Urothelium cell line (cell line): Measurements from ENCODE around the gene GOLIM4.
"Not testable (repeated sequence)": the region's sequence is repeated elsewhere in the genome, so short reads cannot be mapped to it uniquely, and the experiment has no call there.

Experiments used
- DNase-seq: peaks from one replicate; pipeline ENCODE4 v3.0.0; 2011; ENCODE audit warnings: low spot score, mixed read lengths
- FAIRE-seq: peaks from 2 replicates; lab custom pipeline; 2011; peaks lifted over from hg19 to GRCh38; lab: Jason Lieb, UNC

The GOLIM4 gene, protein sequence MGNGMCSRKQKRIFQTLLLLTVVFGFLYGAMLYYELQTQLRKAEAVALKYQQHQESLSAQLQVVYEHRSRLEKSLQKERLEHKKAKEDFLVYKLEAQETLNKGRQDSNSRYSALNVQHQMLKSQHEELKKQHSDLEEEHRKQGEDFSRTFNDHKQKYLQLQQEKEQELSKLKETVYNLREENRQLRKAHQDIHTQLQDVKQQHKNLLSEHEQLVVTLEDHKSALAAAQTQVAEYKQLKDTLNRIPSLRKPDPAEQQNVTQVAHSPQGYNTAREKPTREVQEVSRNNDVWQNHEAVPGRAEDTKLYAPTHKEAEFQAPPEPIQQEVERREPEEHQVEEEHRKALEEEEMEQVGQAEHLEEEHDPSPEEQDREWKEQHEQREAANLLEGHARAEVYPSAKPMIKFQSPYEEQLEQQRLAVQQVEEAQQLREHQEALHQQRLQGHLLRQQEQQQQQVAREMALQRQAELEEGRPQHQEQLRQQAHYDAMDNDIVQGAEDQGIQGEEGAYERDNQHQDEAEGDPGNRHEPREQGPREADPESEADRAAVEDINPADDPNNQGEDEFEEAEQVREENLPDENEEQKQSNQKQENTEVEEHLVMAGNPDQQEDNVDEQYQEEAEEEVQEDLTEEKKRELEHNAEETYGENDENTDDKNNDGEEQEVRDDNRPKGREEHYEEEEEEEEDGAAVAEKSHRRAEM

GRCh38 chr3:168095611-168096209 is at the start of gene GOLIM4:
Gene GOLIM4 (minus strand): TSS chr3:168095924. CDS start chr3:168095285, 639 bp downstream.
- FAIRE-seq (peak; percentile 63), DNase-seq (peak; percentile 91)

- DNase-seq (no peak), FAIRE-seq (no peak)
These were observed 45.8 kb upstream of the GOLIM4 start for GRCh38 chr3:168141405-168141998.

DNA sequence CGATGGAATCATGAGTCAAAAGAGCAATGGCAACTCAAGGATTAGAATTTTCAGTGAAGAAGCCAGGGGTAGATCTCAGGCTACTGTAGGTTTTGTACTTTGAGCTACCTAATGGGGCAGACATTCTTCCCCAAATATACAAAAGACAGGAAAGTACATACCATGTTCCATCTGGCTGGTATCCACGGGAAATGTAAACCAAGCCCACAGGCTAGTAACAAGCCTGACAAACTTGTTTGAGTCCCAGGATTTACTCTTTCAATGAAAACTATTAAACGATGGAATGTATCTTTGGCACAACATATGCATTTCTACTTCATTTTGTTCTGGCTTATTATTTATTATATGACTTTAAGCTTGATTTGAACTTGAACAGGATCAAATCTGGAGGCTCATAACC is 44.2 kb upstream of the GOLIM4 start:
- FAIRE-seq (no peak), DNase-seq (no peak)

GRCh38 chr3:168138421-168138820 is 42.7 kb upstream of the GOLIM4 start:
- DNase-seq (no peak), FAIRE-seq (no peak)

DNA sequence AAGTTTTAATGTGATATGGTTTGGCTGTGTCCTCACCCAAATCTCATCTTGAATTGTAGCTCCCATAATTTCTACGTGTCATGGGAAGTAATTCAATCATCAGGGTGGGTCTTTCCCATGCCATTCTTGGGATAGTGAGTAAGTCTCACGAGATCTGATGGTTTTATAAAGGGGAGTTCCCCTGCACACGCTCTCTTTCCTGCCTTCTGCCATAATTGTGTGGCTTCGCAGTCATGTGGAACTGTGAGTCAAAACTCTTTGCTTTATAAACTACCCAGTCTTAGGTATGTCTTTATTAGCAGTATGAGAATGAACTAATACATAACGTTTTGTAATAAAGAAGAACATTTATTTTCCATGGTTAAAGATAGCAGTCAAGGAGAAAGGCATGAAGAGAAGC is 39.2 kb upstream of the GOLIM4 start:
- no peak for FAIRE-seq
- no peak for DNase-seq

- not testable (repeated sequence) for FAIRE-seq
These were observed 34.5 kb upstream of the GOLIM4 start for GRCh38 chr3:168130250-168130649.

GRCh38 chr3:168128463-168128862 is 32.7 kb upstream of the GOLIM4 start:
- FAIRE-seq, DNase-seq: not testable (repeated sequence)

More at GRCh38 chr3:168130250-168130649, 34.5 kb upstream of the GOLIM4 start:
- DNase-seq, result not testable (repeated sequence)

- DNase-seq (no peak), FAIRE-seq (no peak)
These were observed 31.7 kb upstream of the GOLIM4 start for GRCh38 chr3:168127466-168127865.

DNA sequence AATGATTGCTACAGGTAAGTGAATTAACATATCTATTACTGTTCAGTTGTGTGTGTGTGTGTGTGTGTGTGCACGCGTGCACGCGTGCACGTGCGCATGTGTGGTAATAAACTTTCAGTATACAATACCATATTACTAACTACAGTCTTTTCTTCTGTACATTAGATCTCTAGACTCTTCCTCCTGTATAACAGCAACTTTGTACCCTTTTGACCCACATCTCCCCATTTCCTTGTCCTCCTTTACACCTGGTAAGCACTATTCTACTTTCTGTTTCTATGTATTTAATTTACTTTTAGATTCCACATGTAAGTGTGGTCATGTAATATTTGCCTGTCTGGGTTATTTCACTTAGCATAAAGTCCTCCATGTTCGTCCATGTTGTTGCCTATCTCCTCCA is 29.1 kb upstream of the GOLIM4 start:
- DNase-seq (no peak), FAIRE-seq (no peak)

- DNase-seq, result no peak
- no peak for FAIRE-seq
These were observed 28.6 kb upstream of the GOLIM4 start for GRCh38 chr3:168124291-168124690.

DNA sequence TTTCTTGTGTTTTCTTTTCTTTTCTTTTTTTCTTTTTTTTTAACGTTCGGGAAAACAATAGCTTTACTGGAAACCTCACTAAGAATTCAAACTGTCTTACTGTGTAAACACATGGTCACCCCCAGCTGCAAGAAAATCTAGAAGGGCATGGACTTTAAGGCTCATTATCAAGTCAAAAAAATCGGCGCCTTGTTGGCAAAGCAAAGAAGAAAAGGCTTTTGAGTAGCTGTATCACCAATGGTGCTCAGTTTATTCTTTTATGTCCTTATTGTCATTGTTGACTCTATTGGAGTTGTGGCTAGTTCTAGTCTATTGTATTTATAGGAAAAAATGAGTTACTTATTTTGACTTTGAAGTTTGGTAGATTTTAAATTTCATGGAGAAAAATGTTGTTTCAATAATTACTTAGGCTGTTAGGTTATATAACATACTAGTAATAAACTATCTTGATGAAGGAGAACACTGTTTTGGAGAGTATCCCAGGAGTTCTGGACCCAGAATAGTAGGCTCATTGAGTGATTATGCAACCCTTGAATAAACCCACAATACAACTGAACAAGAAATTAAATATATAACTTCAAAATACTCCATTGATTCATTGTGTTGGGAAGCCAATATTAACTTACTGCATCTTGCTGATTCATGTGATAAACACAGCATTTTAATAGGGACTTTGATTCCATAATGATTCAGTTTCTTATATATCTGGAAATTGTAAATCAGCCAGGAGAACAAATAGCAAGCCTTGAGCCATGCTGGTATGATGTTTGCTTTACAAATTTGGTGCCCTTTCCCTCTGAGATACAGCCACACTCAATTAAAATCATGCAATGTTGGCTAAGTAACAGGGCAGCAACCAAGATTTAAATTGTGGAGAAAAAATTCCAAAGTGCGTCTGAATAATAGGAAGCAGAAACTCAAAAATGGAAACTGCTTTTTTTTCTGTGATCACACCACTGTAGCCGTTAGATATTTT is 27.8 kb upstream of the GOLIM4 start:
- DNase-seq (no peak), FAIRE-seq (no peak)

DNA sequence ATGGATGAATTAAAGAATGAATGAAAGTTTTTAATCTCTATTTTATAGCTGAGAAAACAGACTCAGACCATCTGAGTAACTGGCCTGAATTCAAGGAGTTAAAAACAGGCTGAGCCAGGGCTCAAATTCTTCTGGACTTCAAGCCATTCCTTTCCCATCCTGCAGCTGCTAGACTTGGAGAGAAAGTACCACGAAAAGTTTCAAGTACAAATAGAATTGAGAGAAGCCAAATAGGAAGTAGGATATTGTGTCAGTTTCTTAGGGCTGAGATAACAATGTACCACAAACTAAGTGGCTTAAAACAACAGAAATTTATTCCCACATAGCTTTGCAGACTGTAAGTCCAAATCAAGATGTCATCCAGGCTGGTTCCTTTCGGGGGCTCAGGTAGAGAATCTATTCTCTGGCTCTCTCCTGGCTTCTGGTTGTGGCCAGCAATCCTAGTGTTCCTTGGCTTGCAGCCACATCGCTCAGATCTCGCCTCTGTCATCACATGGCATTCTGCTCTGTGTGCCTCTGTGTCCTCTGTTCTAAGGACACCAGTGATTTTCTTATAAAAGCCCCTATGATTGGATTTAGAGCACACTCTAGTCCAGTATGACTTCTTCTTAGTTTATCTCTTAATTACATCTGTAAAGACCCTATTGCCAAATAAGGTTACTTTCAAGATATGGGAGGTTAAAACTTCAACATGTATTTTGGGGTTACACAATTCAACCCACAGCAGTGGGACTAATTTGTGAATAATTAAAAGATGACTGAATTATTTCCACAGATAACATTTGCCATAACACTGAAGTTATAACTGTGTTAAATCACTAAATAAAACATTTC is 25.7 kb upstream of the GOLIM4 start:
- no peak for DNase-seq
- no peak for FAIRE-seq

- FAIRE-seq (no peak), DNase-seq (no peak)
These were observed 22.2 kb upstream of the GOLIM4 start for GRCh38 chr3:168117853-168118313.

DNA sequence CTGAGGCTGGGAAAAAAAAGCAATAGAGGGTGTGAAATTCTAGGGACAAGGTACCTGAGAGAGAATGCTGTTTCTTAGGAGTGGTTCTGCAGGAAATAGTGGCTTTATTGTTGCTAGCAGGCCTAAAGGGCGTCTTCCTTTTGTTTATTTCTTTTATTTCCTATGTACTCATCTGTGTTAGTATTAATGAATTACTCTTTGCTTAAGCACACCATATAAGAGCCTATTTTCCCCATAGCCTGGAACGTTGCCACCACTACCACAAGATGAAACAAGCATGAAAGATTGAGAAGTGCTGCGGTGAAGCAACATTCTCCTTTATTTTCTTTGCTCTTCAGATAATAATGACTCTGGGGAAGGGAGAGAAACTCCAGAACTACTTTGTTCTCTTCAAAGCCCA is 21.3 kb upstream of the GOLIM4 start:
- DNase-seq (no peak), FAIRE-seq (no peak)

DNA sequence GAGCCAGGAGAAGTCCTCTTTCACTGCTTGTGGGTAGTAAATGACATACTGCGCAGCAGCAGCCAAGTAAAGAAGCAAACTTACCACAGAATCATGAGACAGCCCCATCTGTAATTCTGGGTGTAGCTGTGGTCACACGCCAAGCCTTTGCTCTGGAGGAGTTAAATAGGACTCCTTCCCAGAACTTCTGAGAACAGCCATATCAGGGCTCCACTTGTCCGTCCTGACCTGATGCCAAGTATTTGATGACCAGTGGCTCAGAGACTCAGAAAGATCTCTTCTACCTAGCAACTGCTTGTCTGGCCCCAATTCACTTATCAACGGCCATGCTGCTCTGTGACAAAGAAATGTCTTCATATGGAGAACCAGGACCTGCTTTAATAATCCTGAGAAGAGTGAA is 20.6 kb upstream of the GOLIM4 start:
- FAIRE-seq (no peak), DNase-seq (no peak)

DNA sequence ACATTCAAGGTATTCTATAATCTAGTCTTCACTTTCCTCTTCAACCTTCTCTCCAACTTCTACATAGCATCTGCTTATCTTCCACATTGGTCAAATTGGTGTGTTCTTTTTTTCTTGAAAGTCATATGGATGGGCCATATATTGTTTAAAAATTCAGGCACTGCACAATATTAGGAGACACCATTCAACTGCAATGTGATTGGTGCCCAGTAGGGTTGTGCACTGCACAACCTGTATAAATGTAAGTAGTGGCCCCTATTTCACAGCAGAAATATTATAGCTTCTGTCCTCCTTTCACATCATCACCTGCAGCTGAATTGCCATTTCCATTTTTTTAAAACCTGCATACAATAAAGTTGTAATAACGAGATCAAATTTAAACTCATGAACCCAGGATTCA is 18.1 kb upstream of the GOLIM4 start:
- no peak for DNase-seq
- FAIRE-seq, result no peak

DNA sequence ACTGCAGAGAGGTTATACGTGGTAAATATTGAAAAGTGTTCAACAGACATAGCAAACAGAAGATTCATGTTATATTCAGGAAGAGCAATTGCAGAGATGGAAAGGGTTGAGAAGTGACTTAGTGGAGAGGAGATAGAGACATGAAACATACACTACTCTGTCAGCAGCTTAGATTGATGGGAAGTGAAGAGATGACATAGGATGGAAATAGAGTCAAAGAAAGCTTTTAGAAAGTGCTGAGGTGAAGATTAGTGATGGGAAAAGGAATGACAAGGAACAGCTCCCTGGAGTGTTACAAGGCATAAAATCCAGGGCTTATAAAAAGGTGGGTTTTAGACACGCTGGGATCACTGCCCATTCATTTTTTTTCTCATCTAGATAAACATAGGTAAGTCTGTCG is 17.2 kb upstream of the GOLIM4 start:
- FAIRE-seq (no peak), DNase-seq (no peak)

DNA sequence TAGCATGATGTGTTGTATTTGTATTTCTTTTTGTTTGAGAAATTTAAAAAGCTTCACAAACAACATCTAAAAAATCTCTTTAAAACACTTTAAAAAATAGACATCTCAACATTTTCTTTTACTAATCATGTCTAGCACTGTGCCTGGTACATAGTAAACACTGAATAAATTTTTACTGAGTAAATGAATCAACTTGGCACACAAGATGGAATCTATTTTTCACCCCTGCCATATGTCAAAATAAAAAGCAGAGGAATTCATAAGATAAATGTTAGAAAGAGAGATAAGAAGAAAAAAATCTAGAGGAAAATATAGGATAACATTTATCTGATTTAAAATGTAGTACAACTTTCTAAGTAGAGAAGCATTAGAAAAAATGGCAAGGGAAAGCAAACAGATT is 8.6 kb upstream of the GOLIM4 start:
- no peak for FAIRE-seq
- no peak for DNase-seq

GRCh38 chr3:168102735-168103410 is 7.1 kb upstream of the GOLIM4 start:
- FAIRE-seq, result no peak
- DNase-seq, result no peak
